HG03159 (cell line): Measurements from ENCODE around the gene ABCA1.

ENCODE experiments used
- ATAC-seq: cut with Tn5 transposase; IDR thresholded peaks from one replicate; pipeline ENCODE4 v1.9.1; 2021; ENCODE audit warnings: mild to moderate bottlenecking, moderate library complexity; ENCODE audit not compliant: unreplicated experiment

The ABCA1 gene

DNA sequence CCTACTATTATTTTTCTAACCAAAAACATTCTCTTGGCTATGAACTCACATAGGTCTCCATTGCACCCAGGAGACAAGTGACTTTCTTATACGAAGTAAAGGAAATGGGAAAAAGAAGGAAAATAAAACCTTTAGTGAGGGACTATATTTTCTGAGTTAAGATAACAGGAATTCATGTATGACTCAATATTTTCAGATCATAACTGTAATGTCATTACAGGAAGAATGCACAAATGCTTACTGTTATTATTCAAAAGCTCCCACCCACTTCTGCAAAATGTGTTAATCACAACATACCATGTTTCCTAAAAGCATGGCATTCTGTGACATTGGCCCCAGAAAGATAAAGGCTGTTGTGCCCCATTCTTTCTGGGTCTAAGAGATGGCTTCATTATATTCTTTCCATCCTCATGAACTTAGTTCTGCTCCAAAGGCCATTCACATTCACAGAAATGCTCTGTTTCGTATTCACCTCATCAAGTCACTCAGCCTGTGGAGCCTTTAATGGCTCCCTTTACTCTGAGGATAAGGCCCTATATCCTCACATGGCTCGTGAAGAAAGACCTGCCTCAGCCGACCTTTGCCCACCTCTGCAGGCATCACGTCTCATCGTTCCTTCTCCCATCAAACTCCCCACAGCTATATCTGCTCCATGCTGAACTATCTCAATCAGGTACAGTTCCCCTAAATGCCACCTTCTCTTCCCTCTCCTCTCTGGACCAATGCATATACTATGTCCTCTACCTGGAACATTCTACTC is 77.0 kb downstream of the ABCA1 start:
- no peak for ATAC-seq

- ATAC-seq, result no peak
Measured at GRCh38 chr9:104849023-104849422, 78.9 kb downstream of the ABCA1 start.

GRCh38 chr9:104844710-104845109 is 83.2 kb downstream of the ABCA1 start:
- no peak for ATAC-seq

- ATAC-seq, result no peak
Measured at GRCh38 chr9:104843644-104844240, 84.2 kb downstream of the ABCA1 start.

DNA sequence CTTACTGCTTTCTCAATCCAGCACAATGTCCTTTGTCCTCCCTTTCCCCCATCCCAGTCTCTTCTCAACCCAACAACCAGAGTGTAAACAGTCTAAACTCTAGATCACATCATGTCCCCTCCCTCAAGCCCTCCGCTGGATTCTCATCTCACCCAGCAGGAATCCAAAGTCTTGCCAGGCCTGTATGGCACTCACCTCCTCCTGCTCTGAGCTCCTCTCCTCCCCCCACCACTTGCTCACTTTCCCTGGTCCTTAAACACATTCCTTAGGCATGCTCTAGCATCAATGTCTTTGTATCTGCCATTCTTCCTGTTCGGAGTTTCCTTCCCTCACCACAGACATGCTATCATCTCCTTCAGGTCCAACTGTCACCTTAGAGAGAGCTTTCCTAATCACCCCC is 85.3 kb downstream of the ABCA1 start:
- no peak for ATAC-seq

- ATAC-seq, result no peak
Measured at GRCh38 chr9:104841601-104842141, 86.3 kb downstream of the ABCA1 start.

DNA sequence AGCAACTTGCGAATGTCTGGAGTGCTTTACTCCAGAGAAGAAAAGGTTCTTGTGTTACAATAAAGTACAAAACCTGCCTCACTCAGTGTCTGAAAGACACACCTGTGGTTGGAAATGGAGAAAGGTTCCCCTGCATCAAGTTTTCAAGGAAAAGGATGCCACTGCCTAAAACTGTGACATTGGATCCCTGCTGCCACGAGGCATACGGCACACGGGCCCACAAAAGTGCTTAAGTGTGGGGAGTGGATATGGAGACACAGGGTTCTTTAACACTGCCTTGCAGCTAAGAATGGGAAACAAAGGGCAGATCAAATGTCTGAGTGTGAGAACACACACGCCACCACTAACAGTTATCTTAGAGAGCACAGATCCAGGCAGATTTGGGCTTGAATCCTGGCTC is 89.0 kb downstream of the ABCA1 start:
- no peak for ATAC-seq

GRCh38 chr9:104836767-104837166 is 91.2 kb downstream of the ABCA1 start:
- no peak for ATAC-seq

GRCh38 chr9:104836235-104836634 is 91.7 kb downstream of the ABCA1 start:
- no peak for ATAC-seq

DNA sequence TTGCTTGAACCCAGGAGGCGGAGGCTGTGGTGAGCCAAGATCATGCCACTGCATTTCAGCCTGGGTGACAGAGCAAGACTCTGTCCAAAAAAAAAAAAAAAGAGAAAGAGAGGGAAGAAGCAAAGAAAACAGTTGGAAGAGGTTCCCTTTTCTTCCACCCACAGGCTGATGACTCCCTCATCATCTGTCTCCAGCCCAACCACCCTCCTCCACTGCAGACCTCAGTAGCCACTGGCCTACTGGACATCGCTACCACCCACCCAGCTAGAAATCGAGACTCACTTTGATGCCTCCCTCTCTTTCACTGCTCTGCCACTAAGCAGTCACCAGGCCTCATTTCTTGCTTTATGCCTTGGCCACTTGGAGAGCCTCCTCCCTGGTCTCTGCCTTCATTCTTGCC is 92.8 kb downstream of the ABCA1 start:
- ATAC-seq, result no peak

DNA sequence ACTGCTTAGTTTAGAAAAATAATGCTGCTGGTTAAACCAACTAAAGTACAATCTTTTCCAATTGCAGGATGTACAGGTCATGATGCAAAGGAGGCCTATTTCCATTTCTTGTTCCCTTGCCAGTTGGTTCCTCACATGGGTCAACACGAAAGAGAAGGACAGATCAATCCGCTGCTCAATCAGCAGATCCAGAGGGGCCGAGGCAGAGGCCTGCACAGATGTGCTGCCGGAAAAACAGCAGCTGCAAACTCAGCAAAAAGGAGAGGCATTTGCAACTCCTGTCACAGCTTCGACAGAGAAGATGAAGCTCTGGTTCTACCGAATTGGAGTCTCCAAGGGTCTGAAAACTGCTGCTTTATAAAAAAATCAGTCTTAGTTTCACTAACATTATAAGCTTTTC is 94.3 kb downstream of the ABCA1 start:
- no peak for ATAC-seq

GRCh38 chr9:104831681-104832080 is 96.3 kb downstream of the ABCA1 start:
- no peak for ATAC-seq

- ATAC-seq, result no peak
Measured at GRCh38 chr9:104826911-104827310, 101.0 kb downstream of the ABCA1 start.

- ATAC-seq, result no peak
Measured at GRCh38 chr9:104826079-104826775, 101.7 kb downstream of the ABCA1 start.

DNA sequence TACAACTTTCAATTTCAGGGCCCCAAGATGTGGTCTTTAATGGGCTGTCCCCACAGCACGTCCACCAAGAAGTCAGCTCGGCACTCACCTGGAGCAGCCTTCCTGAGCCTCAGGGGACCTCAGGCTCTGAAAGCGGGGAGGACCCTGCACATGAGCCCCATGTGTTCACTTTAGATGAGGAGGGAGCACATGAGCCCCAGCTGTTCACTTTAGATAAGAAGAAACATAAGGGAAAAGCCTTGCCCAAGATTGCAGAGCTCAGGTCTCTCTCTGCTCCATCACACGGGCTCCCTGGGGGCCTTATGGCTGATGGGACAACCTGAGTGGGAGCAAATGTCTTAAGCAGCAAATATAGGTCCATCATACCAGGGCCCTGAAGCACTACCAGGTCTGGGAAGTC is 107.6 kb downstream of the ABCA1 start:
- no peak for ATAC-seq

DNA sequence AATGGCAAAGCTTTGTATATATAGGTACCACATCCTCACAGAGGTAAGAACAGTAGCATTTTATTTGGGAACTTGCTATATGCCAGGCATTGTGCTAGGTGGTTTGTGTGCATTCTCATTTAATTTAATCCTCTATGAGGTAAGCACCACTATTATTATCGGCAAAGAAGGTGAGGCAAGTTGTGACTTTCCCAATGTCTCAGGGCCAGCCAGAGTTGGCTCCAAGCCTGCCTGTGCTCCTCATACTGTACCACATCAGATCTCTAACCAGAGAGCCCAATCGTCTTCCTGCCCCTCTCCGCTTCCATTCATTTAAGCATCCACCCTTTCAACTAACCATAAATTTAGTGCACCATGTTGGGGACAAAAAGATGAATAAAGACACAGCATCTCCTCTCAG is 108.9 kb downstream of the ABCA1 start:
- no peak for ATAC-seq

- ATAC-seq, result no peak
Measured at GRCh38 chr9:104817437-104817836, 110.5 kb downstream of the ABCA1 start.

- no peak for ATAC-seq
Measured at GRCh38 chr9:104815851-104816565, 111.9 kb downstream of the ABCA1 start.

- no peak for ATAC-seq
Measured at GRCh38 chr9:104810421-104811339, 117.3 kb downstream of the ABCA1 start.

DNA sequence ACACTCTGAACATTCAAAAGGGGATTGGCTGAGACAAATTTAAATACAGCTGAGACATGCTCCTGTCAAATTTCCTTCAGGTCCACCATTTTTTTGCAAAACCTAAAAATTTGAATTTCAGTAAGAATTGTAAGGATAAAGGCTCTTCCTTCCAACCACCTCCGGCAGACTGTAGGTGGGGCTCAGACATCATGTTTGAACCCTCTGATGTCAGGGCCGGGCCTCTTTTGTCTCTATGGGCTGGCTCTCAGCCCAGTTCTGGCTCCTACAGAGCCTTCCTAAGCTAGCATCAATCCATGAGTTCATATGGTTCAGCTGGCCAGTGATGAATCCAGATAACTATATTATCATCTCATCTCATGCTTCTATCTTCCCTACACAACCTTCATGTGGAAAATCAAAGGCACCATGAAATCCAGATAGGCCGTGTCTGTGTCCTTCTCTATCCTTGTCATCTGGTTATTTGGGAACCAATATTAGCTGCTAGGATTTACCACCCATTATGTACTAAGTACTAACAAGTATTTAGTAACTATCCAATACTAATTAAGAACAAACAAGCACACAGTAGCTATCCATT is 119.8 kb downstream of the ABCA1 start:
- no peak for ATAC-seq
